GM23248 (cell line): ENCODE results near the gene SDCCAG8. TPM values are rescaled to one million over a fixed set of nuclear protein-coding genes. Genes with fewer than 3 reads are reported as not detected.

ENCODE experiments used
- DNase-seq: peaks from one replicate; pipeline ENCODE4 v3.0.0-alpha.2; 2015
- H2AFZ ChIP-seq: fragments of 200-600 bp; sonication (generic); 2 replicates; pipeline ENCODE4 v1.6.1; 2016; ENCODE audit warnings: antibody characterized with exemption
- H3F3A ChIP-seq: fragments of 200-600 bp; sonication (generic); 2 replicates; pipeline ENCODE4 v1.6.1; 2016; ENCODE audit warnings: mild to moderate bottlenecking, antibody characterized with exemption, mixed run types; ENCODE audit not compliant: insufficient read depth
- H3K27ac ChIP-seq: fragments of 200-600 bp; sonication (generic); 2 replicates; pipeline ENCODE4 v1.5.1; 2016; ENCODE audit warnings: mild to moderate bottlenecking
- H3K27me3 ChIP-seq: fragments of 200-600 bp; sonication (generic); replicated peaks from 2 replicates; pipeline ENCODE4 v1.6.1; 2016; ENCODE audit warnings: mild to moderate bottlenecking; ENCODE audit not compliant: insufficient read depth
- H3K36me3 ChIP-seq: fragments of 200-600 bp; sonication (generic); 2 replicates; pipeline ENCODE4 v1.6.1; 2016; ENCODE audit warnings: low read depth, mild to moderate bottlenecking
- H3K4me1 ChIP-seq: fragments of 200-600 bp; sonication (generic); 2 replicates; pipeline ENCODE4 v1.6.1; 2016; ENCODE audit warnings: mild to moderate bottlenecking; ENCODE audit not compliant: insufficient read depth
- H3K4me2 ChIP-seq: fragments of 200-600 bp; sonication (generic); one replicate; pipeline ENCODE4 v1.6.1; 2016; ENCODE audit warnings: mild to moderate bottlenecking; ENCODE audit not compliant: unreplicated experiment
- H3K4me3 ChIP-seq: fragments of 200-600 bp; sonication (generic); 2 replicates; pipeline ENCODE4 v1.5.1; 2016; ENCODE audit warnings: mild to moderate bottlenecking
- H3K79me2 ChIP-seq: fragments of 200-600 bp; sonication (generic); 2 replicates; pipeline ENCODE4 v1.6.1; 2016; ENCODE audit warnings: mild to moderate bottlenecking; ENCODE audit not compliant: insufficient read depth
- H3K9ac ChIP-seq: fragments of 200-600 bp; sonication (generic); 2 replicates; pipeline ENCODE4 v1.6.1; 2016; ENCODE audit warnings: mild to moderate bottlenecking
- H3K9me2 ChIP-seq: fragments of 200-600 bp; sonication (generic); 2 replicates; pipeline ENCODE4 v1.6.1; 2016; ENCODE audit warnings: mixed run types, mild to moderate bottlenecking, moderate library complexity; ENCODE audit not compliant: insufficient read depth
- H3K9me3 ChIP-seq: fragments of 200-600 bp; sonication (generic); one replicate; pipeline ENCODE4 v1.6.1; 2017; ENCODE audit warnings: low read depth
- H4K20me1 ChIP-seq: fragments of 200-600 bp; sonication (generic); 2 replicates; pipeline ENCODE4 v1.6.0; 2016; ENCODE audit not compliant: insufficient read depth
- EZH2 ChIP-seq: fragments of 200-600 bp; sonication (generic); IDR thresholded peaks from 2 replicates; pipeline ENCODE4 v1.6.1; 2018; ENCODE audit warnings: antibody characterized with exemption, mild to moderate bottlenecking; ENCODE audit not compliant: insufficient read depth, poor library complexity, severe bottlenecking
- EZH2phosphoT487 ChIP-seq: fragments of 200-600 bp; sonication (generic); IDR thresholded peaks from 2 replicates; pipeline ENCODE4 v1.6.1; 2018; ENCODE audit warnings: antibody characterized with exemption, moderate library complexity, mild to moderate bottlenecking, low read depth; ENCODE audit not compliant: insufficient read depth
- WGBS, 2 experiments: methylation state at CpG; one replicate each; pipeline ENCODE4 v1.1.6; 2015 to 2017; ENCODE audit warnings: low lambda C conversion rate in 2 of 2, low coverage in 1 of 2; ENCODE audit errors: missing lambda C conversion rate in 2 of 2; 5-methylcytosine and 5-hydroxymethylcytosine counted together
- in situ Hi-C: fragments of 300-500 bp; cut with MboI; formaldehyde crosslinking; loops from 2 replicates; pipeline ENCODE4 v1.15.0; 2020
- polyA plus RNA-seq: library from polyadenylated mRNA; unstranded; fragments of >200 nt; fragmentation: Nextera tagmentation; extraction: Ambion mirVana; gene quantifications from 2 replicates; pipeline ENCODE4 v1.2.1, GENCODE V29; 2016
- total RNA-seq: library from RNA; depleted of rRNA; stranded (reverse); fragments of >200 nt; shearing (Covaris generic); gene quantifications from 2 replicates; pipeline ENCODE4 v1.2.3, GENCODE V29; 2014

The SDCCAG8 gene
- total and polyA plus RNA-seq, 2 experiments from 2014 or later: 29.4 to 45.3 TPM

GRCh38 chr1:243394066-243394465 is 138.2 kb downstream of the SDCCAG8 start:
- Histone ChIP-seq H2AFZ (no peak overlapping the region), H3K36me3 (no peaks in the 10 kb centered on the region), H3K27me3 (no peaks in the 10 kb centered on the region), H3K4me3 (no peak overlapping the region), H3K9me2 (no peaks in the 10 kb centered on the region), H3F3A (no peaks in the 10 kb centered on the region), H3K4me1 (no peaks in the 10 kb centered on the region), H4K20me1 (no peaks in the 10 kb centered on the region), H3K27ac (no peak overlapping the region), H3K9me3 (no peaks in the 10 kb centered on the region), H3K4me2 (no peak overlapping the region), H3K79me2 (no peaks in the 10 kb centered on the region), H3K9ac (no peak overlapping the region)
- WGBS, 2 experiments: 81% methylated on average over 4 of the region's 4 CpGs
- TF ChIP-seq EZH2 (no peak), EZH2phosphoT487 (no peak)
- in situ Hi-C loops: no loop called here
- DNase-seq: no peak

- Histone ChIP-seq H3K27me3 (no peaks in the 10 kb centered on the region), H3K36me3 (no peaks in the 10 kb centered on the region), H3K79me2 (no peaks in the 10 kb centered on the region), H3K4me2 (no peak overlapping the region), H3F3A (no peaks in the 10 kb centered on the region), H3K4me3 (no peak overlapping the region), H4K20me1 (no peaks in the 10 kb centered on the region), H2AFZ (no peak overlapping the region), H3K9me2 (no peaks in the 10 kb centered on the region), H3K9ac (no peak overlapping the region), H3K27ac (no peak overlapping the region), H3K4me1 (no peaks in the 10 kb centered on the region), H3K9me3 (no peaks in the 10 kb centered on the region)
- no peak for TF ChIP-seq EZH2phosphoT487
- no peak for TF ChIP-seq EZH2
- 95 to 96% methylated on average over 15 of the region's 15 CpGs for WGBS, 2 experiments
- in situ Hi-C loops: no loop called here
- no peak for DNase-seq
Measured at GRCh38 chr1:243394601-243395464, 139.0 kb downstream of the SDCCAG8 start.

GRCh38 chr1:243396424-243396823 is 140.6 kb downstream of the SDCCAG8 start:
- no peak for DNase-seq
- H3K27me3 ChIP-seq: no peaks in the 10 kb centered on the region
- H3K27ac ChIP-seq: no peak overlapping the region
- H3K79me2 ChIP-seq: no peaks in the 10 kb centered on the region
- H3K4me1 ChIP-seq: no peaks in the 10 kb centered on the region
- no peaks in the 10 kb centered on the region for H3K9me3 ChIP-seq
- H3F3A ChIP-seq: no peaks in the 10 kb centered on the region
- no peak overlapping the region for H3K4me2 ChIP-seq
- H2AFZ ChIP-seq: no peak overlapping the region
- no peak overlapping the region for H3K4me3 ChIP-seq
- H3K9ac ChIP-seq: no peak overlapping the region
- no peaks in the 10 kb centered on the region for H3K36me3 ChIP-seq
- H3K9me2 ChIP-seq: no peaks in the 10 kb centered on the region
- in situ Hi-C loops: no loop called here
- no peak for TF ChIP-seq EZH2phosphoT487
- no peak for TF ChIP-seq EZH2
- H4K20me1 ChIP-seq: no peaks in the 10 kb centered on the region

GRCh38 chr1:243396876-243397275 is 141.0 kb downstream of the SDCCAG8 start:
- 96 to 98% methylated on average over 5 of the region's 5 CpGs for WGBS, 2 experiments
- DNase-seq: no peak
- Histone ChIP-seq H3K9me2 (no peaks in the 10 kb centered on the region), H3K4me2 (no peak overlapping the region), H3K27me3 (no peaks in the 10 kb centered on the region), H3K36me3 (no peaks in the 10 kb centered on the region), H3K27ac (no peak overlapping the region), H2AFZ (no peak overlapping the region), H3K9ac (no peak overlapping the region), H4K20me1 (no peaks in the 10 kb centered on the region), H3K4me1 (no peaks in the 10 kb centered on the region), H3K79me2 (no peaks in the 10 kb centered on the region), H3K9me3 (no peaks in the 10 kb centered on the region), H3F3A (no peaks in the 10 kb centered on the region), H3K4me3 (no peak overlapping the region)
- in situ Hi-C loops: no loop called here
- TF ChIP-seq EZH2: no peak
- no peak for TF ChIP-seq EZH2phosphoT487
